Mesothelial cell of epicardium (in vitro differentiated cells): ENCODE data around the gene VCP. TPM values are rescaled to one million over a fixed set of nuclear protein-coding genes. Genes with fewer than 3 reads are reported as not detected.
A peak's percentile ranks its signal among the peaks of the same experiment; 100 is the strongest.

Experiments used
- DNase-seq, 2 experiments: peaks; one replicate each; pipeline ENCODE4 v3.0.0; 2021; ENCODE audit warnings: low spot score in 2 of 2; ENCODE audit not compliant: unreplicated experiment in 2 of 2
- H3K27ac Mint-ChIP-seq: 2 replicates; pipeline ENCODE4 v1.8.0; 2021; ENCODE audit warnings: mixed read lengths
- H3K27me3 Mint-ChIP-seq: 2 replicates; pipeline ENCODE4 v1.8.0; 2021; ENCODE audit warnings: low read depth, mixed read lengths
- H3K36me3 Mint-ChIP-seq: 2 replicates; pipeline ENCODE4 v1.8.0; 2021; ENCODE audit warnings: mixed read lengths
- H3K4me1 Mint-ChIP-seq: 2 replicates; pipeline ENCODE4 v1.8.0; 2021; ENCODE audit warnings: mixed read lengths
- H3K4me3 Mint-ChIP-seq: 2 replicates; pipeline ENCODE4 v1.8.0; 2021; ENCODE audit warnings: mild to moderate bottlenecking, moderate library complexity, mixed read lengths
- H3K9me3 Mint-ChIP-seq: 2 replicates; pipeline ENCODE4 v1.8.0; 2021; ENCODE audit warnings: mixed read lengths
- CTCF ChIP-seq: fragments of 200-600 bp; sonication (generic); IDR thresholded peaks from one replicate; pipeline ENCODE4 v1.5.0; 2021; ENCODE audit warnings: antibody characterized with exemption; ENCODE audit not compliant: unreplicated experiment
- total RNA-seq: library from RNA; stranded (reverse); gene quantifications from 3 replicates; pipeline ENCODE4 v1.2.1, GENCODE V29; 2021

Gene VCP
- total RNA-seq, 1 donor from 2014 or later = 317 TPM

- peaks cover 31% of the 10 kb centered on the region for H3K36me3 Mint-ChIP-seq
- no peaks in the 10 kb centered on the region for H3K9me3 Mint-ChIP-seq
- no peak for TF ChIP-seq CTCF
- H3K27me3 Mint-ChIP-seq = no peaks in the 10 kb centered on the region
- H3K4me3 Mint-ChIP-seq = peak overlapping the region; percentile 16
- H3K27ac Mint-ChIP-seq = no peak overlapping the region
- no peak for DNase-seq
- peaks cover 38% of the 10 kb centered on the region for H3K4me1 Mint-ChIP-seq
Measured at GRCh38 chr9:35069020-35069419, 3.4 kb downstream of the VCP start.

GRCh38 chr9:35067056-35067455, 5.4 kb downstream of the VCP start:
- no peak for DNase-seq
- Mint-ChIP-seq H3K9me3 (no peaks in the 10 kb centered on the region), H3K4me1 (peaks cover 33% of the 10 kb centered on the region), H3K27ac (no peak overlapping the region), H3K4me3 (no peak overlapping the region), H3K27me3 (no peaks in the 10 kb centered on the region), H3K36me3 (peaks cover 36% of the 10 kb centered on the region)
- no peak for TF ChIP-seq CTCF

GRCh38 chr9:35060548-35061207, 11.7 kb downstream of the VCP start:
- Mint-ChIP-seq H3K4me1 (no peaks in the 10 kb centered on the region), H3K36me3 (peaks cover 72% of the 10 kb centered on the region), H3K27ac (no peak overlapping the region), H3K9me3 (no peaks in the 10 kb centered on the region), H3K4me3 (no peak overlapping the region), H3K27me3 (no peaks in the 10 kb centered on the region)
- TF ChIP-seq CTCF = no peak
- no peak for DNase-seq

- H3K27ac Mint-ChIP-seq = no peak overlapping the region
- H3K27me3 Mint-ChIP-seq = no peaks in the 10 kb centered on the region
- no peak overlapping the region for H3K4me3 Mint-ChIP-seq
- no peaks in the 10 kb centered on the region for H3K4me1 Mint-ChIP-seq
- H3K9me3 Mint-ChIP-seq = peaks cover 3% of the 10 kb centered on the region
- no peak for TF ChIP-seq CTCF
- peaks cover 76% of the 10 kb centered on the region for H3K36me3 Mint-ChIP-seq
- no peak for DNase-seq
Measured at GRCh38 chr9:35059438-35059837, 13.0 kb downstream of the VCP start.

- no peak for TF ChIP-seq CTCF
- Mint-ChIP-seq H3K4me1 (no peaks in the 10 kb centered on the region), H3K27ac (no peak overlapping the region), H3K9me3 (peaks cover 14% of the 10 kb centered on the region), H3K4me3 (no peak overlapping the region), H3K36me3 (peaks cover 85% of the 10 kb centered on the region), H3K27me3 (no peaks in the 10 kb centered on the region)
- no peak for DNase-seq
Measured at GRCh38 chr9:35057271-35057620, 15.2 kb downstream of the VCP start.
